Measurements from ENCODE around the gene DCAF8.

DNA sequence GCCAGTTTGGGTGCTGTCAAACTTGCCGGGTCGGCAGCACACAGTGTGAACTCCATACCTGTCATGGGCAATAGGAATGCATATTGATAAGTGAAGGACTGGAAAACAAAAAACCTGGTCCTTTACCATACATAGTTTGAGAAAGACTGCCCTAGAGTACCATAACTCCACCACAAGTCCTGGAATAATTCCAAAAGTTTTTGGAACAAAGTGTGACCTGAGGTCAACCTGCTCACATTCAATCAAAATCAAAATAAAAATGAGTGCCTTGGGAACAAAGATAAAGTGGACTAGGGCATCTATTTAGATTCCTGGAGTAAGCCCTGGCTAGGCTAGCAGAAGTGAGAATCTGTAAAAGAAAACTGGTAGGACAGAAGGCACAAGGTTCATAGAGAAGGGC, 15.0 kb upstream of the DCAF8 start:
- TF ChIP-seq, protein P1, sequence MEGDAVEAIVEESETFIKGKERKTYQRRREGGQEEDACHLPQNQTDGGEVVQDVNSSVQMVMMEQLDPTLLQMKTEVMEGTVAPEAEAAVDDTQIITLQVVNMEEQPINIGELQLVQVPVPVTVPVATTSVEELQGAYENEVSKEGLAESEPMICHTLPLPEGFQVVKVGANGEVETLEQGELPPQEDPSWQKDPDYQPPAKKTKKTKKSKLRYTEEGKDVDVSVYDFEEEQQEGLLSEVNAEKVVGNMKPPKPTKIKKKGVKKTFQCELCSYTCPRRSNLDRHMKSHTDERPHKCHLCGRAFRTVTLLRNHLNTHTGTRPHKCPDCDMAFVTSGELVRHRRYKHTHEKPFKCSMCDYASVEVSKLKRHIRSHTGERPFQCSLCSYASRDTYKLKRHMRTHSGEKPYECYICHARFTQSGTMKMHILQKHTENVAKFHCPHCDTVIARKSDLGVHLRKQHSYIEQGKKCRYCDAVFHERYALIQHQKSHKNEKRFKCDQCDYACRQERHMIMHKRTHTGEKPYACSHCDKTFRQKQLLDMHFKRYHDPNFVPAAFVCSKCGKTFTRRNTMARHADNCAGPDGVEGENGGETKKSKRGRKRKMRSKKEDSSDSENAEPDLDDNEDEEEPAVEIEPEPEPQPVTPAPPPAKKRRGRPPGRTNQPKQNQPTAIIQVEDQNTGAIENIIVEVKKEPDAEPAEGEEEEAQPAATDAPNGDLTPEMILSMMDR (IDR thresholded peaks at IDR 0.05; ENCODE audit: extremely low read depth in 1 of 2, insufficient read depth in 1 of 2, low read depth in 1 of 2, low read length in 2 of 2) = no peak
- TF ChIP-seq EZH2 (IDR thresholded peaks at IDR 0.05; ENCODE audit: borderline replicate concordance, low read depth, low read length, severe bottlenecking) = no peak
- TF ChIP-seq GATA2 (IDR thresholded peaks at IDR 0.05; ENCODE audit: insufficient read depth, insufficient read length, low read depth, low read length) = no peak
- no peak for TF ChIP-seq POLR2A (IDR thresholded peaks at IDR 0.05; ENCODE audit: low read depth, low read length)
- no peak for TF ChIP-seq JUN (IDR thresholded peaks at IDR 0.05; ENCODE audit: borderline replicate concordance, insufficient read depth, insufficient read length, low read depth)
- TF ChIP-seq, protein P2, sequence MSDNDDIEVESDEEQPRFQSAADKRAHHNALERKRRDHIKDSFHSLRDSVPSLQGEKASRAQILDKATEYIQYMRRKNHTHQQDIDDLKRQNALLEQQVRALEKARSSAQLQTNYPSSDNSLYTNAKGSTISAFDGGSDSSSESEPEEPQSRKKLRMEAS (IDR thresholded peaks at IDR 0.05; ENCODE audit: insufficient read depth, insufficient read length) = no peak
- no peak for TF ChIP-seq POLR2AphosphoS5 (IDR thresholded peaks at IDR 0.05; ENCODE audit: insufficient read depth, low read depth, low read length)
- TF ChIP-seq MYC (IDR thresholded peaks at IDR 0.05; ENCODE audit: low read depth, low read length) = no peak
- no peak for TF ChIP-seq FOS (IDR thresholded peaks at IDR 0.05; ENCODE audit: borderline replicate concordance, insufficient read depth, low read length)

All from endothelial cell of umbilical vein (primary cell).